Upper lobe of right lung (tissue), 1 donor: ENCODE results near the gene LPCAT2. TPM values are rescaled to one million over a fixed set of nuclear protein-coding genes. Genes with fewer than 3 reads are reported as not detected.

Experiments
- ATAC-seq: fragments of 200-7000 bp; cut with Tn5 transposase; one replicate; pipeline ENCODE4 v1.9.1; 2020; ENCODE audit warnings: mild to moderate bottlenecking, moderate library complexity
- DNase-seq: peaks from one replicate; pipeline ENCODE4 v3.0.0-alpha.2; 2020
- H3K27ac ChIP-seq: fragments of 200-600 bp; one replicate; pipeline ENCODE4 v1.8.0; 2022
- H3K27me3 ChIP-seq: fragments of 200-600 bp; one replicate; pipeline ENCODE4 v1.8.0; 2022; ENCODE audit warnings: mild to moderate bottlenecking
- H3K36me3 ChIP-seq: fragments of 200-600 bp; one replicate; pipeline ENCODE4 v1.8.0; 2022
- H3K4me1 ChIP-seq: fragments of 200-600 bp; one replicate; pipeline ENCODE4 v1.8.0; 2022
- H3K4me3 ChIP-seq: fragments of 200-600 bp; one replicate; pipeline ENCODE4 v1.8.0; 2022; ENCODE audit warnings: mild to moderate bottlenecking
- H3K9me3 ChIP-seq: fragments of 200-600 bp; one replicate; pipeline ENCODE4 v1.8.0; 2022
- CTCF ChIP-seq: fragments of 200-600 bp; IDR thresholded peaks from one replicate; pipeline ENCODE4 v1.8.0; 2022; ENCODE audit warnings: antibody characterized with exemption
- intact Hi-C: fragments of 100-400 bp; cut with DNase I; formaldehyde crosslinking; loops from one replicate; pipeline ENCODE4 v1.11.0; 2022
- total RNA-seq: library from RNA; stranded (reverse); fragmentation: NEBNext Ultra II Directional; extraction: Animal tissue kit (Norgen Biotek cat#: 25700); gene quantifications from one replicate; pipeline ENCODE4 v1.2.1, GENCODE V29; 2021
- donor health status: DM: no; HTN: yes; CAD: no; lungs with severe emphysema.

LPCAT2 gene
- total RNA-seq, 1 donor from 2014 or later, result 32.8 TPM

DNA sequence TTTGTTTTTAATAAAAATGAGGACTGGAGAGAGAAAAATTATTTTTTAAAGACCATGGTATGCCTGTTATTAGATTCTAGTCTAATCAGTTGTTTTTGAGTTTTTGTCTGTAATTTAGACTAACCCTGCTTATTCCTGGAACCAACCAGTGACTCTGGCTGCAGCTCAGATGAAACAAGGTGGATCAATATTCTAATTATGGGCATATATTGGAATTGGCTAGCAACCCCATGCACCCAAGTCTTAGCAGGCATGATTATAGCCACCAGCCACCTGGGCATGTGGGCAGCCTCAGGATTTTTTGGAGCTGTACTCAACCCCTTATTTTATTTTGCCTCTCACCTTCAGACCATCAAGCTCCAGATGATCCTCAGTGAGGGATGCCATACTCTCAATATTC lies 125.3 kb downstream of the LPCAT2 start:
- ATAC-seq (no peak), DNase-seq (no peak)
- intact Hi-C loops, result no loop called here
- H3K9me3 ChIP-seq, result no peaks in the 10 kb centered on the region
- no peak overlapping the region for H3K4me3 ChIP-seq
- no peak for TF ChIP-seq CTCF
- no peaks in the 10 kb centered on the region for H3K4me1 ChIP-seq
- peaks cover 4% of the 10 kb centered on the region for H3K27me3 ChIP-seq
- H3K36me3 ChIP-seq, result no peaks in the 10 kb centered on the region
- H3K27ac ChIP-seq, result no peak overlapping the region

Other genes starting within 250 kb of the LPCAT2 start
- 13.0 TPM for gene IRX6, start 184.9 kb upstream of the LPCAT2 start, total RNA-seq
- gene MMP2, start 29.9 kb upstream of the LPCAT2 start, total RNA-seq, result 353 TPM
- gene CAPNS2, start 57.6 kb downstream of the LPCAT2 start, total RNA-seq, result 0.67 TPM
- not detected for gene SLC6A2, start 146.9 kb downstream of the LPCAT2 start, total RNA-seq